HG03139 (cell line): ENCODE data around the gene DAB2IP.

Experiments used
- ATAC-seq: cut with Tn5 transposase; IDR thresholded peaks from one replicate; pipeline ENCODE4 v1.9.1; 2021; ENCODE audit not compliant: unreplicated experiment

DAB2IP gene

GRCh38 chr9:121827251-121827967, 176.0 kb downstream of the DAB2IP start:
- ATAC-seq, result no peak

- no peak for ATAC-seq
Measured at GRCh38 chr9:121830441-121831140, 179.2 kb downstream of the DAB2IP start.

- ATAC-seq, result no peak
Measured at GRCh38 chr9:121831869-121832268, 180.4 kb downstream of the DAB2IP start.

GRCh38 chr9:121833061-121833460, 181.6 kb downstream of the DAB2IP start:
- ATAC-seq, result no peak
